Prostate gland (tissue), 2 donors: Measurements from ENCODE around the gene NUP153. TPM values are rescaled to one million over a fixed set of nuclear protein-coding genes. Genes with fewer than 3 reads are reported as not detected.
"Not testable (repeated sequence)": the region's sequence is repeated elsewhere in the genome, so short reads cannot be mapped to it uniquely, and the experiment has no call there.

Experiments used
- DNase-seq: peaks from one replicate; pipeline ENCODE4 v3.0.0-alpha.2; 2019; ENCODE audit warnings: low spot score
- H3K27ac ChIP-seq, 2 donors: fragments of 200-600 bp; sonication (generic); 2 replicates each; pipeline ENCODE4 v1.5.1; 2017 to 2019
- H3K27me3 ChIP-seq: fragments of 200-600 bp; sonication (generic); replicated peaks from 2 replicates; pipeline ENCODE4 v1.5.1; 2019; ENCODE audit not compliant: insufficient read depth
- H3K36me3 ChIP-seq, 2 donors: fragments of 200-600 bp; sonication (generic); 1 replicate in 1 of 2; 2 replicates in 1 of 2; pipeline versions ENCODE4 v1.5.1 to v1.8.1; 2017 to 2019
- H3K4me1 ChIP-seq: fragments of 200-600 bp; sonication (generic); replicated peaks from 2 replicates; pipeline ENCODE4 v1.5.1; 2019
- H3K4me3 ChIP-seq, 2 donors: fragments of 200-600 bp; sonication (generic); 2 replicates each; pipeline ENCODE4 v1.5.1; 2017 to 2019
- H3K9me3 ChIP-seq: fragments of 200-600 bp; sonication (generic); 2 replicates; pipeline ENCODE4 v1.5.1; 2017
- POLR2A ChIP-seq: fragments of 450-650 bp; IDR thresholded peaks from one replicate; pipeline ENCODE4 v1.6.1; 2016; ENCODE audit warnings: antibody characterized with exemption, mild to moderate bottlenecking
- POLR2AphosphoS5 ChIP-seq: sonication (generic); formaldehyde crosslinking; IDR thresholded peaks from one replicate; pipeline ENCODE4 v1.6.1; 2017; ENCODE audit warnings: antibody characterized with exemption
- WGBS: methylation state at CpG from one replicate; pipeline ENCODE4 v1.1.5; 2018; 5-methylcytosine and 5-hydroxymethylcytosine counted together
- intact Hi-C: fragments of 100-400 bp; cut with DNase I; formaldehyde crosslinking; loops from one replicate; pipeline ENCODE4 v1.14.2; 2022
- total RNA-seq, 2 donors: library from RNA; depleted of rRNA; stranded (reverse); fragments of >200 nt; gene quantifications; one replicate each; pipeline ENCODE4 v1.1.0, GENCODE V29; 2016
- TF ChIP-seq, protein P1 (sequence below), 4 experiments: fragments of 200-600 bp in 2 of 4; fragments of 450-650 bp in 2 of 4; sonication (generic) in 2 of 4; IDR thresholded peaks; 1 replicate in 3 of 4; 2 replicates in 1 of 4; pipeline ENCODE4 v1.5.1; 2016 to 2019; ENCODE audit warnings: antibody characterized with exemption in 4 of 4, mild to moderate bottlenecking in 2 of 4, moderate library complexity in 2 of 4

NUP153 gene
- total RNA-seq, 2 donors from 2014 or later: 35.3 to 46.2 TPM

GRCh38 chr6:17714177-17714576, 7.5 kb upstream of the NUP153 start:
- H3K9me3 ChIP-seq: no peaks in the 10 kb centered on the region
- no peak for DNase-seq
- H3K4me3 ChIP-seq: no peak overlapping the region
- no peak overlapping the region for H3K27ac ChIP-seq
- TF ChIP-seq POLR2AphosphoS5 (no peak), POLR2A (no peak)
- TF ChIP-seq, protein P1, sequence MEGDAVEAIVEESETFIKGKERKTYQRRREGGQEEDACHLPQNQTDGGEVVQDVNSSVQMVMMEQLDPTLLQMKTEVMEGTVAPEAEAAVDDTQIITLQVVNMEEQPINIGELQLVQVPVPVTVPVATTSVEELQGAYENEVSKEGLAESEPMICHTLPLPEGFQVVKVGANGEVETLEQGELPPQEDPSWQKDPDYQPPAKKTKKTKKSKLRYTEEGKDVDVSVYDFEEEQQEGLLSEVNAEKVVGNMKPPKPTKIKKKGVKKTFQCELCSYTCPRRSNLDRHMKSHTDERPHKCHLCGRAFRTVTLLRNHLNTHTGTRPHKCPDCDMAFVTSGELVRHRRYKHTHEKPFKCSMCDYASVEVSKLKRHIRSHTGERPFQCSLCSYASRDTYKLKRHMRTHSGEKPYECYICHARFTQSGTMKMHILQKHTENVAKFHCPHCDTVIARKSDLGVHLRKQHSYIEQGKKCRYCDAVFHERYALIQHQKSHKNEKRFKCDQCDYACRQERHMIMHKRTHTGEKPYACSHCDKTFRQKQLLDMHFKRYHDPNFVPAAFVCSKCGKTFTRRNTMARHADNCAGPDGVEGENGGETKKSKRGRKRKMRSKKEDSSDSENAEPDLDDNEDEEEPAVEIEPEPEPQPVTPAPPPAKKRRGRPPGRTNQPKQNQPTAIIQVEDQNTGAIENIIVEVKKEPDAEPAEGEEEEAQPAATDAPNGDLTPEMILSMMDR (IDR thresholded peaks at IDR 0.05): no peak
- no peaks in the 10 kb centered on the region for H3K36me3 ChIP-seq
- no peaks in the 10 kb centered on the region for H3K4me1 ChIP-seq
- no peaks in the 10 kb centered on the region for H3K27me3 ChIP-seq
- intact Hi-C loops: no loop called here

DNA sequence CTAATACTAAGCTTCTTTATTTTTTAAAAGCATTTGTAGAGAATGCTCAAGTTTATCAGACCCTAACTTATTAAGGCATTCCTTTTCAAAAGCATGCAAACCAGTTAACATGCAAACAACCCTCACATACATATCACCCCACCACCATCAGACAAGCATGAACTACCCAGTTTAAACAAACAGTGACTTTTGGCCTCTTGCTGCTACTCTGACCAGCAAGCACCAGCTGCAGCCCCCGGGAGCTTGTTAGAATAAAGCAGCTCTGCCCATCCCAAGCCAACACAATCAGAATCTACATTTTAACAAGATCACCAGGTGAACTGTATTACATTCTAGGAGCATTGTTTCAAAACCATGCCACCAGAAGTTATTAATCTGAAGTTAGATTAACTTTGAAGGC, 5.9 kb upstream of the NUP153 start:
- H3K36me3 ChIP-seq: no peaks in the 10 kb centered on the region
- no peak for DNase-seq
- intact Hi-C loops: no loop called here
- 35% methylated on average over 1 of the region's 1 CpG for WGBS
- H3K9me3 ChIP-seq: no peaks in the 10 kb centered on the region
- H3K4me3 ChIP-seq: no peak overlapping the region
- no peaks in the 10 kb centered on the region for H3K4me1 ChIP-seq
- TF ChIP-seq POLR2AphosphoS5 (no peak), POLR2A (no peak)
- TF ChIP-seq, protein P1 (IDR thresholded peaks at IDR 0.05): no peak
- no peak overlapping the region for H3K27ac ChIP-seq
- no peaks in the 10 kb centered on the region for H3K27me3 ChIP-seq

GRCh38 chr6:17710331-17710730, 3.6 kb upstream of the NUP153 start:
- Histone ChIP-seq H3K9me3 (no peaks in the 10 kb centered on the region), H3K36me3 (no peaks in the 10 kb centered on the region), H3K27ac (no peak overlapping the region), H3K4me1 (no peaks in the 10 kb centered on the region), H3K27me3 (no peaks in the 10 kb centered on the region), H3K4me3 (no peak overlapping the region)
- TF ChIP-seq POLR2AphosphoS5 (no peak), POLR2A (no peak)
- TF ChIP-seq, protein P1 (IDR thresholded peaks at IDR 0.05): no peak
- DNase-seq: no peak
- 69% methylated on average over 3 of the region's 3 CpGs for WGBS
- intact Hi-C loops: no loop called here

GRCh38 chr6:17709476-17709875, 2.8 kb upstream of the NUP153 start:
- Histone ChIP-seq H3K4me3 (no peak overlapping the region), H3K9me3 (no peaks in the 10 kb centered on the region), H3K27me3 (no peaks in the 10 kb centered on the region), H3K4me1 (no peaks in the 10 kb centered on the region), H3K36me3 (no peaks in the 10 kb centered on the region), H3K27ac (no peak overlapping the region)
- 98% methylated on average over 2 of the region's 2 CpGs for WGBS
- TF ChIP-seq, protein P1 (IDR thresholded peaks at IDR 0.05): no peak
- TF ChIP-seq POLR2A: no peak
- TF ChIP-seq POLR2AphosphoS5: no peak
- DNase-seq: no peak
- intact Hi-C loops: loop anchor here (5.0 kb wide), 1 partner anchor 107 kb away; the partner anchor contains the start of gene FAM8A1

DNA sequence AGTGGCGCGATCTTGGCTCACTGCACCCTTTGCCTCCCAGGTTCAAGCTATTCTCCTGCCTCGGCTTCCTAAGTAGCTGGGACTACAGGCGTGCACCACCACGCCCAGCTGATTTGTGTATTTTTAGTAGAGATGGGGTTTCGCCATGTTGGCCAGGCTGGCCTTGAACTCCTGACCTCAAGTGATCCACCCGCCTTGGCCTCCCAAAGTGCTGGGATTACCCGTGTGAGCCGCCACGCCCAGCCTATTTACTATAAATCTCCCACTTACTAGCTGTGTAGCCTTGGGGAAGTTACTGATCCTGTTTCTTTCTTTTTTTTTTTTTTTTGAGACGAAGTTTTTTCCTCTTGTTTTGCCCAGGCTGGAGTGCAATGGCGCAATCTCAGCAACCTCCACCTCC, 1.3 kb upstream of the NUP153 start:
- 85% methylated on average over 12 of the region's 12 CpGs for WGBS
- not testable (repeated sequence) for H3K36me3 ChIP-seq, DNase-seq, H3K4me3 ChIP-seq, H3K27me3 ChIP-seq, H3K4me1 ChIP-seq, H3K9me3 ChIP-seq, H3K27ac ChIP-seq
- intact Hi-C loops: loop anchor here (5.0 kb wide), 1 partner anchor 106 kb away; the partner anchor contains the start of gene FAM8A1
